ENCODE measurements around the gene SPTLC2.
A peak's percentile ranks its signal among the peaks of the same experiment; 100 is the strongest.
"Not testable (repeated sequence)": the region's sequence is repeated elsewhere in the genome, so short reads cannot be mapped to it uniquely, and the experiment has no call there.

SPTLC2 gene

GRCh38 chr14:77589099-77589498, 27.3 kb downstream of the SPTLC2 start:
- no peak for DNase-seq (ENCODE audit: low read depth, low spot score)

GRCh38 chr14:77588411-77589025, 27.9 kb downstream of the SPTLC2 start:
- not testable (repeated sequence) for DNase-seq (ENCODE audit: low read depth, low spot score)

GRCh38 chr14:77585385-77585784, 31.1 kb downstream of the SPTLC2 start:
- no peak for DNase-seq (ENCODE audit: low read depth, low spot score)

GRCh38 chr14:77584809-77585208, 31.6 kb downstream of the SPTLC2 start:
- no peak for DNase-seq (ENCODE audit: low read depth, low spot score)

GRCh38 chr14:77583657-77584056, 32.8 kb downstream of the SPTLC2 start:
- no peak for DNase-seq (ENCODE audit: low read depth, low spot score)

GRCh38 chr14:77582511-77582910, 33.9 kb downstream of the SPTLC2 start:
- no peak for DNase-seq (ENCODE audit: low read depth, low spot score)

- DNase-seq (ENCODE audit: low read depth, low spot score), result peak; percentile 59
Measured at GRCh38 chr14:77580964-77581505, 35.4 kb downstream of the SPTLC2 start.

GRCh38 chr14:77580477-77580876, 36.0 kb downstream of the SPTLC2 start:
- no peak for DNase-seq (ENCODE audit: low read depth, low spot score)

GRCh38 chr14:77579780-77580179, 36.7 kb downstream of the SPTLC2 start:
- no peak for DNase-seq (ENCODE audit: low read depth, low spot score)

GRCh38 chr14:77579065-77579464, 37.4 kb downstream of the SPTLC2 start:
- DNase-seq (ENCODE audit: low read depth, low spot score), result no peak

GRCh38 chr14:77574446-77575115, 41.9 kb downstream of the SPTLC2 start:
- no peak for DNase-seq (ENCODE audit: low read depth, low spot score)

- no peak for DNase-seq (ENCODE audit: low read depth, low spot score)
Measured at GRCh38 chr14:77573964-77574363, 42.5 kb downstream of the SPTLC2 start.

- DNase-seq (ENCODE audit: low read depth, low spot score), result no peak
Measured at GRCh38 chr14:77570706-77571268, 45.6 kb downstream of the SPTLC2 start.

GRCh38 chr14:77565994-77566305, 50.5 kb downstream of the SPTLC2 start:
- DNase-seq (ENCODE audit: low read depth, low spot score), result no peak

- no peak for DNase-seq (ENCODE audit: low read depth, low spot score)
Measured at GRCh38 chr14:77565289-77565993, 51.0 kb downstream of the SPTLC2 start.

GRCh38 chr14:77562681-77563080, 53.8 kb downstream of the SPTLC2 start:
- DNase-seq (ENCODE audit: low read depth, low spot score), result peak; percentile 77

GRCh38 chr14:77561881-77562280, 54.6 kb downstream of the SPTLC2 start:
- no peak for DNase-seq (ENCODE audit: low read depth, low spot score)

- DNase-seq (ENCODE audit: low read depth, low spot score), result no peak
Measured at GRCh38 chr14:77559381-77559780, 57.1 kb downstream of the SPTLC2 start.

GRCh38 chr14:77557391-77557790, 59.0 kb downstream of the SPTLC2 start:
- DNase-seq (ENCODE audit: low read depth, low spot score), result no peak

GRCh38 chr14:77556946-77557345, 59.5 kb downstream of the SPTLC2 start:
- DNase-seq (ENCODE audit: low read depth, low spot score), result no peak

GRCh38 chr14:77554816-77555599, 61.4 kb downstream of the SPTLC2 start:
- no peak for DNase-seq (ENCODE audit: low read depth, low spot score)

- DNase-seq (ENCODE audit: low read depth, low spot score), result no peak
Measured at GRCh38 chr14:77554207-77554606, 62.2 kb downstream of the SPTLC2 start.

Measured in brain pericyte (primary cell).